Measurements from ENCODE around the gene PRR23E. TPM values are rescaled to one million over a fixed set of nuclear protein-coding genes. Genes with fewer than 3 reads are reported as not detected.

The PRR23E gene
- total and polyA plus RNA-seq, 12 donors = not detected

DNA sequence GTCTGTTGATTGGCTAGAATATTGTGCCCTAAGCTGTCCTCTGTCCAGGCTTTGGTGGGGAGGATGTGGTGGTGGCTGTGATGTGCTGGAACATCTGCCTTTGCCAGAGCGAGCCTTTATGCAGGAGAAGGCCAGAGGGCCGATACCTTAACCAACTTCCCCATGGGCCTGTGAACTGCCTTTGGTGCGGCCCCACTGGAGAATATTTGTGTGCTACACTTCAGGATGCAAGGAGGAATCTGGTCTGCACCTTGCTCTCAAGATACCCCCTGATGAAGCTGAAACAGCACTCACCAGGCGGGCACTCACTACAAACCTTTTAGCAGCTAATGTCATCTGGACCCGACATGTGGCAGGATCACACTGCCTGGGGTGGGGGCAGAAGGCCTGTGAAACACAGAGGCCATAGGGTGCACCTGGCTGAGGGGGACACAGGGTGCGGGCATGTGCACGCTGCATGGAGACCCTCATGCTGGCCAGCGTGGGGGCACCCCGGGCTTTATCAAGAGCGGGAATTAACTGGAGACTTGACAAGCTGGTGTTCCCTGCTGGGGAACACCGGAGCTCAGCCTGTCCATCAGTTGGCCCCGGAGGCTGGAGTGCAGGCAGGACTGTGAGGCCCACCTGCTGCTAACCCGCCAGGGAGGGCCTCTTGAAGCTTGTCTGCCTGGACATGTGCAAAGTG is 16.4 kb downstream of the PRR23E start:
- ATAC-seq = no peak
- Histone ChIP-seq H3K27me3 (peaks cover 0 to 62% (median 20%) of the 10 kb centered on the region in 7 donors), H3K9me3 (no peaks in the 10 kb centered on the region), H3K36me3 (no peaks in the 10 kb centered on the region), H3K27ac (no peak overlapping the region), H3K4me1 (peaks cover 0 to 3% (median 0%) of the 10 kb centered on the region in 9 donors), H3K4me3 (no peak overlapping the region)
- TF ChIP-seq, protein P1, sequence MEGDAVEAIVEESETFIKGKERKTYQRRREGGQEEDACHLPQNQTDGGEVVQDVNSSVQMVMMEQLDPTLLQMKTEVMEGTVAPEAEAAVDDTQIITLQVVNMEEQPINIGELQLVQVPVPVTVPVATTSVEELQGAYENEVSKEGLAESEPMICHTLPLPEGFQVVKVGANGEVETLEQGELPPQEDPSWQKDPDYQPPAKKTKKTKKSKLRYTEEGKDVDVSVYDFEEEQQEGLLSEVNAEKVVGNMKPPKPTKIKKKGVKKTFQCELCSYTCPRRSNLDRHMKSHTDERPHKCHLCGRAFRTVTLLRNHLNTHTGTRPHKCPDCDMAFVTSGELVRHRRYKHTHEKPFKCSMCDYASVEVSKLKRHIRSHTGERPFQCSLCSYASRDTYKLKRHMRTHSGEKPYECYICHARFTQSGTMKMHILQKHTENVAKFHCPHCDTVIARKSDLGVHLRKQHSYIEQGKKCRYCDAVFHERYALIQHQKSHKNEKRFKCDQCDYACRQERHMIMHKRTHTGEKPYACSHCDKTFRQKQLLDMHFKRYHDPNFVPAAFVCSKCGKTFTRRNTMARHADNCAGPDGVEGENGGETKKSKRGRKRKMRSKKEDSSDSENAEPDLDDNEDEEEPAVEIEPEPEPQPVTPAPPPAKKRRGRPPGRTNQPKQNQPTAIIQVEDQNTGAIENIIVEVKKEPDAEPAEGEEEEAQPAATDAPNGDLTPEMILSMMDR (IDR thresholded peaks at IDR 0.05) = no peak
- intact Hi-C loops (cut with DNase I) = no loop called here
- 62 to 75% methylated on average over 13 of the region's 13 CpGs for WGBS, 2 donors
- no peak for DNase-seq

GRCh38 chr3:127209840-127210653 is 17.1 kb downstream of the PRR23E start:
- TF ChIP-seq, protein P1 (IDR thresholded peaks at IDR 0.05) = no peak
- DNase-seq = no peak
- WGBS, 2 donors = 62 to 64% methylated on average over 14 of the region's 14 CpGs
- Histone ChIP-seq H3K27me3 (peaks cover 0 to 55% (median 20%) of the 10 kb centered on the region in 7 donors), H3K9me3 (no peaks in the 10 kb centered on the region), H3K4me3 (no peak overlapping the region), H3K36me3 (no peaks in the 10 kb centered on the region), H3K27ac (no peak overlapping the region), H3K4me1 (peaks cover 0 to 3% (median 0%) of the 10 kb centered on the region in 9 donors)
- intact Hi-C loops (cut with DNase I) = no loop called here
- ATAC-seq = no peak

GRCh38 chr3:127210654-127210943 is 17.7 kb downstream of the PRR23E start:
- Histone ChIP-seq H3K27me3 (peaks cover 0 to 55% (median 20%) of the 10 kb centered on the region in 7 donors), H3K4me3 (no peak overlapping the region), H3K4me1 (peaks cover 0 to 3% (median 0%) of the 10 kb centered on the region in 9 donors), H3K36me3 (no peaks in the 10 kb centered on the region), H3K27ac (no peak overlapping the region), H3K9me3 (no peaks in the 10 kb centered on the region)
- no peak for DNase-seq
- intact Hi-C loops (cut with DNase I) = no loop called here
- 75 to 81% methylated on average over 7 of the region's 7 CpGs for WGBS, 2 donors
- TF ChIP-seq, protein P1 (IDR thresholded peaks at IDR 0.05) = no peak
- ATAC-seq = no peak

DNA sequence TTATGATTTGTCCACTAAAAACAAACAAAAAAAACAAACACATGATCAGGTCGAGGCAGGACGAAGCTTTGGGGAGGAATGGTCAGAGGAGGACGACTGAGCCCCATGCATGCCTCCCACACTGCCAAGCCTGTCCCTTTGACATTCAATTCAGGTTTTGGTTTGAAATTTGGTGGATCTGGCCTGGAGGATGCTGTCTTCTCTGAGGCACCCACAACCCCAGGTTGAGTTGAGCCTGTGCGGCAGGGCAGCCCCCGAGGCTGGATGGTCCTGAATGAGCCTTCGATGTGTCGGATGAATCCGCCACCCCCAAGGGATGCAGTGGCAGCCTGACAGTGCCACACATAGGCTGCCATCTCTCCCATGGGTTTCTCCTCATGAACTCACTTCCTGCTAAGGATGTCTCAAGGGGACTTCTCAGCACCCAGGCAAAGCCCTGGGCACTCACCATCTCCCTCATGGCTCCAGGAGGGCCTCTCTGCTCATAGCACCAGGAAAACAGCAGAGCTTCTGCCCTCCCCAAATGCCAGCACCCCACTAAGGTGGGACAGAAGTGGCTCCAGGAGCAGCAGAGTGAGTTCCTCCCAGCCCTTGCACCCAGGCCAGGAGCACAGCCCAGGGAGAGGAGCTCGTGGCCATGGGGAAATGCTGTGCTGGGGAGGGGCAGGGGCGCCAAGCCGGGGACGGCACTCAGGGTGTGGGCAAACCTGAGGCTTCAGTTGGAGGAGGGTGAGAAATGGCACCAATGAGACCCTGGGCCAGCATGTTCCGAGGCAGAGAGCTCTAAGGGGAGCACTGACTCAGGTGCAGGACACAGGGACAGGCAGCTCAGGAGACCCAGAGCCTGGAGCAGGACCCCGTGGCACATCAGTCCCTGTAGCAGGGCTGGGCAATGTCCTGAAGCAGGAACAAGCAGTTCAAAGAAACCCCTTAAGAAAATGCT is 18.5 kb downstream of the PRR23E start:
- peaks cover 0 to 3% (median 0%) of the 10 kb centered on the region in 9 donors for H3K4me1 ChIP-seq
- TF ChIP-seq, protein P1 (IDR thresholded peaks at IDR 0.05) = no peak
- intact Hi-C loops (cut with DNase I) = no loop called here
- H3K27me3 ChIP-seq = peaks cover 0 to 55% (median 17%) of the 10 kb centered on the region in 7 donors
- ATAC-seq (no peak), DNase-seq (no peak)
- H3K36me3 ChIP-seq = no peaks in the 10 kb centered on the region
- 83 to 88% methylated on average over 14 of the region's 14 CpGs for WGBS, 2 donors
- H3K27ac ChIP-seq = no peak overlapping the region
- no peak overlapping the region for H3K4me3 ChIP-seq
- no peaks in the 10 kb centered on the region for H3K9me3 ChIP-seq

All from heart right ventricle (tissue), 16 donors.